Osteocyte (in vitro differentiated cells): ENCODE measurements around the gene ZNF184. TPM values are rescaled to one million over a fixed set of nuclear protein-coding genes. Genes with fewer than 3 reads are reported as not detected.

Experiments used
- DNase-seq: peaks from one replicate; pipeline ENCODE4 v3.0.0; 2021; ENCODE audit warnings: mixed read lengths; ENCODE audit not compliant: unreplicated experiment; ENCODE audit errors: extremely low spot score
- H3K27ac Mint-ChIP-seq: one replicate; pipeline ENCODE4 v1.8.0; 2021; ENCODE audit warnings: mild to moderate bottlenecking, mixed read lengths; ENCODE audit not compliant: unreplicated experiment
- H3K27me3 Mint-ChIP-seq: one replicate; pipeline ENCODE4 v1.8.0; 2021; ENCODE audit warnings: mixed read lengths; ENCODE audit not compliant: unreplicated experiment
- H3K36me3 Mint-ChIP-seq: one replicate; pipeline ENCODE4 v1.8.0; 2021; ENCODE audit warnings: mixed read lengths; ENCODE audit not compliant: unreplicated experiment
- H3K4me1 Mint-ChIP-seq: one replicate; pipeline ENCODE4 v1.8.0; 2021; ENCODE audit warnings: mixed read lengths; ENCODE audit not compliant: unreplicated experiment
- H3K4me3 Mint-ChIP-seq: one replicate; pipeline ENCODE4 v1.8.0; 2021; ENCODE audit warnings: mild to moderate bottlenecking, moderate library complexity, mixed read lengths; ENCODE audit not compliant: unreplicated experiment
- H3K9me3 Mint-ChIP-seq: one replicate; pipeline ENCODE4 v1.8.0; 2021; ENCODE audit warnings: mixed read lengths; ENCODE audit not compliant: unreplicated experiment
- total RNA-seq: library from RNA; stranded (reverse); gene quantifications from 2 replicates; pipeline ENCODE4 v1.2.1, GENCODE V29; 2021
- TF ChIP-seq, protein P1 (sequence below): fragments of 200-600 bp; sonication (generic); IDR thresholded peaks from 2 replicates; pipeline ENCODE4 v1.5.0; 2021; ENCODE audit warnings: antibody characterized with exemption, mild to moderate bottlenecking, moderate library complexity

ZNF184 gene
- total RNA-seq, 1 donor from 2014 or later, result 9.5 TPM

DNA sequence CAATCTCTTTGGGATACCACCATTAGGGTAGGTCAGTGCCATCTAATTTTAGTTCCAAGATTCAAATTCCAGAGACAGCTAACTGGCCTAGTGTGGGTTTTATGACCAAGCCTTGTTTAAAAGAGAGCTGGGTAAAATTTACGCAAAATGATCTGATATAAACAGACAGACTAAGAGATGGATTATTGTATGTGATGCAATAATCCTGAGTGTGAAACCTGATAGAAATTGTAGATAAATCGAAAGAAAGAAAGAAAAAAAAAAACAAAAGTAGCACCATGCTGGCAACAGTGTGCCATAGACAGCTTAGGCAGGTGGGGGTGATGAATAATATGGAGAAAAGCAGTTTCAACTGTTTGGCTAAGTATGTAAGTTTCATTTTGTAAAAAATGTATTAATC, 2.9 kb downstream of the ZNF184 start:
- H3K4me1 Mint-ChIP-seq, result peaks cover 39% of the 10 kb centered on the region
- H3K9me3 Mint-ChIP-seq, result no peaks in the 10 kb centered on the region
- TF ChIP-seq, protein P1, sequence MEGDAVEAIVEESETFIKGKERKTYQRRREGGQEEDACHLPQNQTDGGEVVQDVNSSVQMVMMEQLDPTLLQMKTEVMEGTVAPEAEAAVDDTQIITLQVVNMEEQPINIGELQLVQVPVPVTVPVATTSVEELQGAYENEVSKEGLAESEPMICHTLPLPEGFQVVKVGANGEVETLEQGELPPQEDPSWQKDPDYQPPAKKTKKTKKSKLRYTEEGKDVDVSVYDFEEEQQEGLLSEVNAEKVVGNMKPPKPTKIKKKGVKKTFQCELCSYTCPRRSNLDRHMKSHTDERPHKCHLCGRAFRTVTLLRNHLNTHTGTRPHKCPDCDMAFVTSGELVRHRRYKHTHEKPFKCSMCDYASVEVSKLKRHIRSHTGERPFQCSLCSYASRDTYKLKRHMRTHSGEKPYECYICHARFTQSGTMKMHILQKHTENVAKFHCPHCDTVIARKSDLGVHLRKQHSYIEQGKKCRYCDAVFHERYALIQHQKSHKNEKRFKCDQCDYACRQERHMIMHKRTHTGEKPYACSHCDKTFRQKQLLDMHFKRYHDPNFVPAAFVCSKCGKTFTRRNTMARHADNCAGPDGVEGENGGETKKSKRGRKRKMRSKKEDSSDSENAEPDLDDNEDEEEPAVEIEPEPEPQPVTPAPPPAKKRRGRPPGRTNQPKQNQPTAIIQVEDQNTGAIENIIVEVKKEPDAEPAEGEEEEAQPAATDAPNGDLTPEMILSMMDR, result no peak
- no peak for DNase-seq
- no peaks in the 10 kb centered on the region for H3K27me3 Mint-ChIP-seq
- H3K4me3 Mint-ChIP-seq, result no peak overlapping the region
- H3K27ac Mint-ChIP-seq, result no peak overlapping the region
- H3K36me3 Mint-ChIP-seq, result peaks cover 41% of the 10 kb centered on the region

DNA sequence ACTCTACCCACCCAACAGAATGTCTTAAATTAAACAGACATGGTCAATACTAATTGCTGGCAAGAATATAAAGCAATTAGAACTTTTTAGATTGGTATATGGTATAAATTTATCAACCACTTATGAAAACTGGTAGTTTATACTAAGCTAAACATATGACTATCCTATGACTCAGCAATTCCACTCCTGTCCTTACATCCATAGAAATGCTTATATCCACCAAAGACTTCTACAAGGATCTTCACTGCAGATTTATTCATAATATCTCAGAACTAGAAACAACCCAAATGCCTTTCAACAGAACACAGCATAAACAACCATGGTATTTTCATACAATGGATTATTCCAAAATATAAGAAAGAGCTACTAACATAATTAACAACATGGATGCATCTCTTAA, 4.6 kb downstream of the ZNF184 start:
- Mint-ChIP-seq H3K27me3 (no peaks in the 10 kb centered on the region), H3K9me3 (peaks cover 4% of the 10 kb centered on the region), H3K4me3 (no peak overlapping the region), H3K4me1 (peaks cover 38% of the 10 kb centered on the region), H3K36me3 (peaks cover 54% of the 10 kb centered on the region), H3K27ac (peak overlapping the region; percentile 62)
- TF ChIP-seq, protein P1, result no peak
- DNase-seq, result no peak

DNA sequence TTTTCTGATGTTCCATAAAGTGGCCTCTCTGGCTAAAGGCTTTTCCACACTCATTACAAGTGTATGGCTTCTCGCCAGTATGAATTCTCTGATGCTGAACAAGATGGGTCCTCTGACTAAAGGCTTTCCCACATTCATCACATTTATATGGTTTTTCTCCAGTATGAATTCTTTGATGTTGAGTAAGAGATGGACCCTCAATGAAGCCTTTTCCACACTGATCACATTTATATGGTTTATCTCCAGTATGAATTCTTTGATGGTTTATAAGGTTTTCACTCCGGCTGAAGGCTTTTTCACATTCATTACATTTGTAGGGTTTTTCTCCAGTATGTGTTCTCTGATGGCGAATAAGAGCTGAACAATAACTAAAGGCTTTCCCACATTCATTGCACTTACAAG, 20.4 kb downstream of the ZNF184 start:
- Mint-ChIP-seq H3K36me3 (peaks cover 86% of the 10 kb centered on the region), H3K27me3 (no peaks in the 10 kb centered on the region), H3K27ac (no peak overlapping the region), H3K4me1 (no peaks in the 10 kb centered on the region), H3K9me3 (peaks cover 83% of the 10 kb centered on the region), H3K4me3 (no peak overlapping the region)
- TF ChIP-seq, protein P1, result no peak
- no peak for DNase-seq

DNA sequence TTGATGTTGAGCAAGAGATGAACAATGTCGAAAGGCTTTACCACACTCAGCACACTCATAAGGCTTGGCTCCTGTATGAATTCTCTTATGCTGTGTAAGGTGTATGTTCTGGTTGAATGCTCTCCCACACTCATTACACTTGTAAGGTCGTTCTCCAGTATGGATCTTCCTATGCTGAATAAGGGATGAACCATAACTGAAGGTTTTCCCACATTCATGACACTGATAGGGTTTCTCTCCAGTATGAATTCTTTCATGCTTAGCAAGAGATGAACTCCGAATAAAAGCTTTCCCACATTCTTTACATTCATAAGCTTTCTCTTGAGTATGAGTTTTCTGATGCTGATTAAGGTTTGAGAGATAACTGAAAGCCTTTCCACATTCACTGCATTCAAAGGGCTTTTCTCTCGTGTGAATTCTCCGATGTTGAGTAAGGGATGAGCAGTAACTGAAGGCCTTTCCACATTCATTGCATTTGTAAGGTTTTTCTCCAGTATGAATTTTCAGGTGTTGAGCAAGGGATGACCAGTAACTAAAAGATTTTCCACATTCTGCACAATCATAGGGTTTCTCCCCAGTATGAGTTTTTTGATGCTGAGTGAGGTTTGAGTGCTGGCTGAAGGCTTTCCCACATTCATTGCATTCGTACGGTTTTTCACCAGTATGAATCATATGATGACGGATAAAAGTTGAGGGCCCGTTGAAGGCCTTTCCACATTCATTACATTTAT, 21.1 kb downstream of the ZNF184 start:
- H3K36me3 Mint-ChIP-seq, result peaks cover 83% of the 10 kb centered on the region
- peaks cover 76% of the 10 kb centered on the region for H3K9me3 Mint-ChIP-seq
- H3K27me3 Mint-ChIP-seq, result no peaks in the 10 kb centered on the region
- no peak overlapping the region for H3K4me3 Mint-ChIP-seq
- TF ChIP-seq, protein P1, result no peak
- H3K4me1 Mint-ChIP-seq, result no peaks in the 10 kb centered on the region
- DNase-seq, result no peak
- H3K27ac Mint-ChIP-seq, result no peak overlapping the region

DNA sequence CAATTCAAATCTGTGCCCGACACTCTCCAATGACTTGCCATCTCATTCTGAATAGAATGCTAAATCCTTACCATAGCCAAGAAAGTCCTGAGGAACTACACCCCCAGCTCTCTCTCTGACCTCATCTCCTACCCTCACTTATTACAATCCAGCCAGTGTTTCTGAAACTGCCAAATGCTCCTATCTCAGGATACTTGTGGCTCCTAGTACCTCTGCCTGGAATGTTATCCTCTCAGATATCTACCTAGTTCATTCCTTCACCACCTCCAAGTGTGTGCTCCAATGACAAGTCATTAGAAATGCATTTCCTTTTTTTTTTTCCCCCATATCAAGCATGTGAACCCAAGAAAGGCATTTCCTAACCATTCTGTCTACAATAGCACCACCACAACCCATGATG, 24.4 kb downstream of the ZNF184 start:
- Mint-ChIP-seq H3K36me3 (peaks cover 53% of the 10 kb centered on the region), H3K9me3 (peaks cover 56% of the 10 kb centered on the region), H3K4me3 (no peak overlapping the region)

More for the DNA sequence above, 24.4 kb downstream of the ZNF184 start:
- Mint-ChIP-seq H3K27ac (no peak overlapping the region), H3K4me1 (no peaks in the 10 kb centered on the region), H3K27me3 (no peaks in the 10 kb centered on the region)
- TF ChIP-seq, protein P1, result no peak
- DNase-seq, result no peak
